Measurements from ENCODE around the gene CCT5.
A peak's percentile ranks its signal among the peaks of the same experiment; 100 is the strongest.

CCT5 gene

DNA sequence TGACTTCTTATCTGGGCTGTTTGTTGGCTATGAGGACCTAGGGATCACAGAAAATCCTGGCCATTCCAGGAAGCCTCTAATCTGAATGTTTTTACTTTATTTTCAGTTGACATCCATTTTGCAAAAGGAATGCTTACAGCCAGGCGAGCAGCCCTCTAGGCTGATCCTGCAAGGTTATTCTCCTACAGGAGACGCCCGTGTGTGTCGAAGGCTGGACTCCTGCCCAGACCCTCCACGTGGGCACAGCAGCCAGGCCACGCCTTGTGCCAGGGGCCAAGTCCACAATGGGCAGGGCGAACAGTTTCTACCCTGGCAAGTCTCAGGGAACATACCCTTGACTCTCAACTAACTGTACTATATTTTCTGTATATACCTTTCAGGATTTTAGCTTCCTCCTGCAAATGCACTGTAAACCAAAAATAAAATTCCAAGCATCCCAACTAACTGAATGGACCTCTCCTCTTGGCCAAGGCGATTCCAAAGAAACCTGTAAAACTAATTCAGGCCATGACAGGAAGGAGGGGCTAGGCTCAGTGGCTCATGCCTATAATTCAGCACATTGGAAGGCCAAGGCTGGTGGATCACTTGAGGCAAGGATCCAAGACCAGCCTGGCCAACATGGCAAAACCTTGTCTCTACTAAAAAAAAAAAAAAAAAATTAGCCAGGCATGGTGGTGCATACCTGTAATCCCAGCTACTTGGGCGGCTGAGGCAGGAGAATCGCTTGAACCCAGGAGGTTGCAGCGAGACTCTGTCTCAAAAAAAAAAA lies 51.9 kb downstream of the CCT5 start:
- DNase-seq (ENCODE audit: low read depth), result no peak

DNA sequence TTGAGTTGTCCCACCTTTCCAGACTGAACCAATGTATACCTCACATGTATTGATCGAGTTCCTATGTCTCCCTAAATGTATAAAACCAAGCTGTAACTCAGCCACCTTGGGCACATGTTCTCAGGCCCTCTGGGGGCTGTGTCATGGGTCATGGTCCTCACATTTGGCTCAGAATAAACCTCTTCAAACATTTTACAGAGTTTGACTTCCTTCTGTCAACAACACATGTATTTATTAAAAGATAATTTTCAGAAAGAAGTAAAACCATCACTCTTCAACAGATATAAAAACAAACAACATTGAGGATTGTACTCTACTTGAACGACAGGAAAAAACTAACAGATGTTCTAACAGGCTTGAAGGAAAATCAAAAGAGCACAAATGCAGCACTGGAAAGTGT lies 53.1 kb downstream of the CCT5 start:
- DNase-seq (ENCODE audit: low read depth), result no peak

DNA sequence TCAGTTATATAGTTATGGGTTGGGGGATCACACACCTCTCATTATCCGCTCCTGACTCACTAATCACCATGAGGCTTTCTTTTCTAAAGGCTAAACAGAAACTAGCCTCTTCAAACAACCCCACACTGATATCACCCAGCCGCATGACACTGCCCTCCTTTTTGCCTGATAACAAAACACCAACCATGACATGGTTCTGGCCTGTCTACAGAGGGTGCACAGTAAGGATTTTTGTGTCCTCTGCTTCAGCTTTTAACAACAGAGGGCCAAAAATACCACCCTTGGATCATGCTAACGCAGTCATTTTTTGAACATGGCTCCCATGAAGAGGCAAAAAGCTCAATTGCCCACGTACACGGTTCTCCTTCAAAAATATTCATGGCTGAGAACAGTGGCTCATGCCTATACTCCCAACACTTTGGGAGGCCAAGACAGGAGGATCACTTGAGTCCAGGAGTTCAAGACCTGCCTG lies 53.7 kb downstream of the CCT5 start:
- DNase-seq (ENCODE audit: low read depth), result no peak

DNA sequence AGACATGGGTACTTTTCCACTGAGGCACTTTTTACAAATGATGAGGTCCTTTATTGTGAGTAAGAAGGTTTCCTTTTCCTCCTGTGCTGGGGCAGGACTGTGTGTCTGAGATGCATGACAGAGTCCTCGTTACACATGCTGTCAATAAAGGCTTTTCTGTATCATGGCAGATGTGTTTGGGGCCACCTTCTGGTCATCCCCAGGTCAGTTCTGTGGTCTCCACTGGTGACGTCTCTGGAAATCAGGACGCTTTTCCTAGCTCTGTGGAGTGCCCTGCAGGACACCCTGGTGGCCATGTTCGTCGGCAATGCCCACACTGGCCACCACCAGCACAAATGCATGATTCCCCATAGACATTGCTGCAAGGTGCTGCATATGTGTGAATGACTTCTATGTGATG lies 54.9 kb downstream of the CCT5 start:
- DNase-seq (ENCODE audit: low read depth), result no peak

DNA sequence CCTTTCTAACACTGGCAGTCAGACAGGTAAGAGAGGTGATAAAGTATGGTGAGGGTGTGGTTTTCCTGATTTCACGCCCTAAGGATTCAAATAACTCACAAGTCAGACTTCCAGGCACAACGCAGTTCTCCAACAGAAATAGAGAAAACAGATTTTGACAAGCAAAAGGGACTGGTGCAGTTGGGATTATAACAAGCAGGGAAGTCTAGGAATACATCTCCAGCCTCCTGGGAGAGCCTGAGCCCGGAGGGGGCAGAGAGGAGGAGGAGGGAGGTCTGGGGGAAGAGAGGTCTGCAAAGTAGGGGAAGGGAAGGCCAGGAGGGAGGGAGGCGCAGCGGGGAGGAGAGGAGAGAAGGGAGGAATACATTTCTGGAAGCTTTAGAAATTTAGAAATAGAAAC lies 56.0 kb downstream of the CCT5 start:
- no peak for DNase-seq (ENCODE audit: low read depth)

DNA sequence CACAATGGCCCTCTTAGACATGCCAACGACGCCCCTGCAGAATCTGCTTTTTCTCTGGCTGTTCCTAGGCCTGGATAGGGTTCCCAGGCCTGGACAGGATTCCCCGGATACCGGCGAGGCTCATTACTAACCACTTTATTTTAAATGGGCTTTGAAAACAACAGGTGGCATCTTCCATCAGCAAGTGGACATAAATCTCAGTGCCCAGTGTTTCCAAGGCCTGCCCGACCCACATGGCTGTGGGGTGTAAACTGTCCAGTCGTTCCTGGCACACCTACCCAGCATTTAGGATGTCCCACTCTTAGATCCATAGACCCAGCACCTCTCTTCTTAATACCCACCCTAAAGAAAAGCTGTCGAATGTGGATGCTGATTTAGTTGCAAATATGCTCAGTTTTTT lies 56.7 kb downstream of the CCT5 start:
- DNase-seq (ENCODE audit: low read depth), result no peak

DNA sequence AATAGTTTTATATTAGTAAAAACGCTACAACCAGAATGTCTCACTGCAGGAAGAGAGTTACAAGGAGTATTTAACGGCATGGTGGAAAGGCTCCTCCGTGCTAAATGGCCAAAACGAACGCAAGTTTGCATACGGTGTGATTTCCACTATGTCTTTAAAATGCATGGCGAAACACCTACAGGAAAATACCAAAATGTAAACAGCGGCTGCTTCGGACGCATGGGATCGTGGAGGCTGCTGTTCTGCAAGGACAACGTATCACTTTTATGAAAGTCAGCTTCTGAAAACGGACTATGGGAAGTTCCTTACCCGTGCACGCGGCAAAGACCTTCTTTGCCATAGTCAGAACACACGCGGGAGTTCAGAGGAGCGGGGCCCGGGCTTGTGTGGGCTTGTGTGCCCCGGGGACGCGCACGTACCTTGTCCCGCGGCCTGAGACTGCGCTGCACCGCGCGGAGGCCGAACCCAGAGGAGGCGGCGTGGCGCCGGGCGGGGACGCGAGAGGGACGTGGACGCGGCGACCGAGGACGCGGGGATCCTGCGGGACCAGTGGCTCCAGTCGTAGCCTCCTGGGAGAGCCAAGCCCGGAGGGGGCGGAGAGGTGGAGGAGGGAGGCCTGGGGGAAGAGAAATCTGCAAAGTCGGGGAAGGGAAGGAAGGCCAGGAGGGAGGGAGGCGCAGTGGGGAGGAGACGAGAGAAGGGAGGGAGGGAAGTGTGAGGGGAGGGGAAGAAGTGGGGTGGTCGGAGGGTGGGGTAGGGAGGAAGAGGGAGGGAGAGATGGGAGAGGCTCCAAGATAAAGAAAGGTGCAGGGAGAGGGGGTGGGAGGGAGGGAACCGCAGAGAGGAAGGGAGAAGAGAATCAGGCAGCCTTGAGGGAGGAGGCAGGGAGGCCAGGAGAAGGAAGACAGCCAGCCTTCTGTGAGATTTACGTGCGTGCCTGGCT lies 57.4 kb downstream of the CCT5 start, which contains the start of gene CMBL:
CMBL (minus strand) TSS at position 697 of the 943 bp plus-strand sequence. CDS start 17,140 bp downstream, outside the sequence.
- peak; percentile 24 for DNase-seq (ENCODE audit: low read depth)

DNA sequence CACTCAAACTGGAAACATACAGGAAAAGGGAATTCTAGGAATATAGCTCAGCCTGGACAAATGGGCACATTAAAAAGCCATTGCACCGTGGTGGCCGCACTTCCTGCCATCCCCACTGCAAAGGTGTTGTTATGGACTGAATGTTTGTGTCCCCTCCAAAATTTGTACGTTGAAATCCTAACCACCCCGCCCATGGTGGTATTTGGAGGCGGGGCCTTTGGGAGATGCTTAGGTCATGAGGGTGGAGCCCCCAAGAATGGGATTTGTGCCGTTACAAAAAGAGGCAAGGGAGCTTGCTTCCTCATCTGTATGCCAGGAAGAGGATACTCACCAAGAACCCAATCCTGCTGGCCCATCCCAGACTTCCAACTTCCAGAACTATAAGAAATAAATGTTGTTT lies 58.8 kb downstream of the CCT5 start:
- no peak for DNase-seq (ENCODE audit: low read depth)

DNA sequence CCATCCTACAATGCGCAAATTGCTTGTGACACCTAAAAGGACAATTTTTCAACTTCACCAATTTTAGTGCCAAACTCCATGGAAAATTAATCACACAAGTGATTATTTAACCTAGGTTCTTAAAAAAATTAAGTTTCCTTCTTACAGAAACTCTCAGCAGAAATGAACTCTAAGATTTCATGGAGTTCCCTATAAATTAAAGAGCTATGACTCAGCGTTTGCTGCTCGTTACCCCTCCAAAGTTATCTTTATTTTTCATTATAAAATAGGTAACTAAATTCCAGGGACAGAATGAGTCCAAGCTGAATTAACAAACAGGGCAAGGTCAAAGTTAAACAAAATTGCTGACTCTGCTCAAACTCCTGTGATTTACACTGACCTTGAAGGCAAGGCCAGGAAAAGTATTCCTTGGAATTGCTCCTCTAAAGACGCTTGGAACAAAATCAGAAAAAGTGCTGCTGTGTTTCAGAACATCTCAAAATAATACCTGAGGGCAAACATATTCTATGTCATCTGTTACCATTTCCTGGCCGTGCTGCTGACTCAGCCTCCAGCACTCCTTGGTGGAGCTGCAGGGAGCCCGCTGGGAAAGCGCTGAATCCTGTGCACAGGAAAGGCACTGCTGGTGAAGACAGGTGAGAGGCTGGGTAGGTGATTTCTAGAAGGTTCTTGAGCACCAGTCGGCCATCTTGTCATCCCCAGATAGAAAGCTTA lies 60.1 kb downstream of the CCT5 start:
- peak; percentile 22 for DNase-seq (ENCODE audit: low read depth)

DNA sequence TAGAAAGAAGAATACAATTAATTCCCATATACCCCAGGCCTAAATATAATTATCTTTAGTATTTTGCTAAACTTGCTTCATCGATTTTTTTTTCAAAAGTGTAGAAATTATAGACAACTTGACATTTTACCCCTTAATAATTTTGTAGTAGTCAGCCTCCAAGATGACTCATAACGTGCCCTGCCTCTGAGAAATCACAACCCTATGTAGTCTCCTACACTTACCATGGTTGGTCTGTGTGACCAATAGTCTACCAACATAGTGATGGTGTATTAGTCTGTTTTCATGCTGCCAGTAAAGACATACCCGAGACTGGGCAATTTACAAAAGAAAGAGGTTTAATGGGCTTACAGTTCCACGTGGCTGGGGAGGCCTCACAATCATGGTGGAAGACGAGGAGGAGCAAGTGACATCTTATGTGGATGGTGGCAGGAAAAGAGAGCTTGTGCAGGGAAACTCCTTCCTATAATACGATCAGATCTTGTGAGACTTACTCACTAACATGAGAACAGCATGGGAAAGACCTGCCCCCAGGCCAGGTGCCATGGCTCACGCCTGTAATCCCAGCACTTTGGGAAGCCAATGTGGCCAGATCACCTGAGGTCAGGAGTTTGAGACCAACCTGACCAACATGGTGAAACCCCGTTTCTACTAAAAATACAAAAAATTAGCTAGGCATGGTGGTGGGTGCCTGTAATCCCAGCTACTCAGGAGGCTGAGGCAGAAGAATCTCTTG lies 60.9 kb downstream of the CCT5 start:
- DNase-seq (ENCODE audit: low read depth), result peak; percentile 19

DNA sequence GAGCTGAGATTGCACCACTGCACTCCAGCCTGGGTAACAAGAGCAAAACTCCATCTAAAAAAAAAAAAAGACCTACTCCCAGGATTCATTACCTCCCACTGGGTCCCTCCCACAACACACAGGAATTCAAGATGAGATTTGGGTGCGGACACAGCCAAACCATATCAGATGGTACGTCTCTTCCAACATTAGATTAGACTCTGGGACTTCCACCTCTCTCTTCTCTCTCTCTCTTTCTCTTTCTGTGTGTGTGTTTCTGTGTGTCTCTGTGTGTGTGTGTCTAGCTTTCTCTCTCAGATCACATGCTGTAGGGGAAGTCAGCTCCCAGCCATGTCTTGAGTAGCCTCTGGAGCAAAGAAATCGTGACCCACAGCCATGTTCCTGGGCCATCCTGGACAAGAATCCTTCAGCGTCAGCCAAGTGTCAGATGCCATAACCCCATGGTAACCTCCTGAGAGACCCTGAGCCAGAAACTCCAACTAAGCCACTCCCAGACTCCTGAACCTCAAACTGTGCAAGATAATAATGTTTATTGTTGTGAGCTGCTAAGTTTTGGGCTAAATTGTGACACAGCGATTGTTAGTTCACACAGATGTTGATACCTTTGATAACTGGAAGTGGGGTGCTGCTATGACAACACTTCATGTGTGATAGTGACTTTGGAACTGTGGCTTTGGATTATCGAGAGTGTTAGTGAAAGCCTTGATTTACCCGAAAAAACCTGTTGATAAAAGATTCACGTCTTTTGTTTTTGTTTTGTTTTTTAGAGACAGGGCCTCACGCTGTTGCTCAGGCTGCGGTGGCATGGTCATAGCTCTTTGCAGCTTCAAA lies 61.7 kb downstream of the CCT5 start:
- no peak for DNase-seq (ENCODE audit: low read depth)

DNA sequence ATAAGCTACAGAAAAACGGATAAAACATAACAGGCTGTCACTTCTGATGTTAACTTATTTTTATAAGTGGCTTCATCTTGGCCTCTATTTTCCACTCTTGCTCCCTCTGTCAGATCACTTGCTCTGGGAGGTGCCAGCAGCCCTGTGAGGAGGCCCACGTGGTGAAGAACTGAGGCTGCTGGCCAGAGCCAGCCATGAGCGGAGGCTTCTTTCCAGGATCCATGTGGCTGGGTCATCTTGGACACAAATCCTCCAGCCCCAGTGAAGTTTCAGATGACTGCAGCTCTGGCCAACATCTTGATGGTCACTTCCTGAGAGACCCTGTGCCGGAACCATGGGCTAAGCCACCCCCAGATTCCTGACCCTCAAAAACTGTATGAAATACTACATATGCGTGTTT lies 65.1 kb downstream of the CCT5 start:
- no peak for DNase-seq (ENCODE audit: low read depth)
